GM12872 (cell line): Measurements from ENCODE around the gene SIVA1.

ENCODE experiments used
- CTCF ChIP-seq: IDR thresholded peaks from 3 replicates; pipeline ENCODE4 v1.5.1; 2011; ENCODE audit warnings: low read depth, mild to moderate bottlenecking, low read length, moderate library complexity; ENCODE audit not compliant: insufficient read depth

Gene SIVA1

GRCh38 chr14:104758981-104759969, 6.3 kb downstream of the SIVA1 start:
- TF ChIP-seq CTCF = no peak

- no peak for TF ChIP-seq CTCF
Measured at GRCh38 chr14:104765517-104765916, 12.6 kb downstream of the SIVA1 start.

- TF ChIP-seq CTCF = no peak
Measured at GRCh38 chr14:104766256-104766862, 13.4 kb downstream of the SIVA1 start.

GRCh38 chr14:104766863-104767633, 14.1 kb downstream of the SIVA1 start:
- TF ChIP-seq CTCF = no peak

- no peak for TF ChIP-seq CTCF
Measured at GRCh38 chr14:104767634-104767918, 14.6 kb downstream of the SIVA1 start.

- TF ChIP-seq CTCF = peak; percentile 93
Measured at GRCh38 chr14:104768437-104769323, 15.7 kb downstream of the SIVA1 start.
